Measurements from ENCODE around the gene FLACC1. TPM values are rescaled to one million over a fixed set of nuclear protein-coding genes. Genes with fewer than 3 reads are reported as not detected.
"Not testable (repeated sequence)": the region's sequence is repeated elsewhere in the genome, so short reads cannot be mapped to it uniquely, and the experiment has no call there.

FLACC1 gene
- total and polyA plus RNA-seq, 2 experiments from 2014 or later = 0.10 to 0.27 TPM

DNA sequence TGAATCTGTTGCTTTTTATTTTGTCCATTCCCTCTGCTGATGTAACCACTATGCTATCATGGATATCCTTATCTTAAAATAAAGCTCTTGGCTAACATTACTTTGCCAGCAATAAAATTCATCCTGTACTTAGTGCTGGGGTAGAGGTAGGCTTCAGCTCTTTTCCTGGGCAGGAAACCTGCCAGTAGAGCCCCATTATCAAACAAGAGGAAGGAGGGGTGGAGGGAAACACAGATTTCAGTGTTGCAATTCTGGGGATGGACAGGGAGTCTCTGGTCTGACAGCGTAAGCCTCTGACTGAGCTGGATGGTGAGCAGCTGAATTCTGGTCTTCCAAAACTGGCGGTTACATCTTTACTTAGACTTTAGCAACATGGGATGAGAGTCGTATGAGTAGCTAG is 49.3 kb downstream of the FLACC1 start (continued):
- TF ChIP-seq, protein P1, sequence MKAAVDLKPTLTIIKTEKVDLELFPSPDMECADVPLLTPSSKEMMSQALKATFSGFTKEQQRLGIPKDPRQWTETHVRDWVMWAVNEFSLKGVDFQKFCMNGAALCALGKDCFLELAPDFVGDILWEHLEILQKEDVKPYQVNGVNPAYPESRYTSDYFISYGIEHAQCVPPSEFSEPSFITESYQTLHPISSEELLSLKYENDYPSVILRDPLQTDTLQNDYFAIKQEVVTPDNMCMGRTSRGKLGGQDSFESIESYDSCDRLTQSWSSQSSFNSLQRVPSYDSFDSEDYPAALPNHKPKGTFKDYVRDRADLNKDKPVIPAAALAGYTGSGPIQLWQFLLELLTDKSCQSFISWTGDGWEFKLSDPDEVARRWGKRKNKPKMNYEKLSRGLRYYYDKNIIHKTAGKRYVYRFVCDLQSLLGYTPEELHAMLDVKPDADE (IDR thresholded peaks at IDR 0.05) = no peak
- TF ChIP-seq POLR2AphosphoS5 (IDR thresholded peaks at IDR 0.05; ENCODE audit: low read depth) (no peak), NANOG (IDR thresholded peaks at IDR 0.05; ENCODE audit: borderline replicate concordance) (no peak), EZH2 (IDR thresholded peaks at IDR 0.05; ENCODE audit: low read depth, unreplicated experiment) (no peak)
- TF ChIP-seq, protein P2, sequence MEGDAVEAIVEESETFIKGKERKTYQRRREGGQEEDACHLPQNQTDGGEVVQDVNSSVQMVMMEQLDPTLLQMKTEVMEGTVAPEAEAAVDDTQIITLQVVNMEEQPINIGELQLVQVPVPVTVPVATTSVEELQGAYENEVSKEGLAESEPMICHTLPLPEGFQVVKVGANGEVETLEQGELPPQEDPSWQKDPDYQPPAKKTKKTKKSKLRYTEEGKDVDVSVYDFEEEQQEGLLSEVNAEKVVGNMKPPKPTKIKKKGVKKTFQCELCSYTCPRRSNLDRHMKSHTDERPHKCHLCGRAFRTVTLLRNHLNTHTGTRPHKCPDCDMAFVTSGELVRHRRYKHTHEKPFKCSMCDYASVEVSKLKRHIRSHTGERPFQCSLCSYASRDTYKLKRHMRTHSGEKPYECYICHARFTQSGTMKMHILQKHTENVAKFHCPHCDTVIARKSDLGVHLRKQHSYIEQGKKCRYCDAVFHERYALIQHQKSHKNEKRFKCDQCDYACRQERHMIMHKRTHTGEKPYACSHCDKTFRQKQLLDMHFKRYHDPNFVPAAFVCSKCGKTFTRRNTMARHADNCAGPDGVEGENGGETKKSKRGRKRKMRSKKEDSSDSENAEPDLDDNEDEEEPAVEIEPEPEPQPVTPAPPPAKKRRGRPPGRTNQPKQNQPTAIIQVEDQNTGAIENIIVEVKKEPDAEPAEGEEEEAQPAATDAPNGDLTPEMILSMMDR (conservative IDR thresholded peaks at IDR 0.05; ENCODE audit: low read depth in 2 of 2) = no peak

DNA sequence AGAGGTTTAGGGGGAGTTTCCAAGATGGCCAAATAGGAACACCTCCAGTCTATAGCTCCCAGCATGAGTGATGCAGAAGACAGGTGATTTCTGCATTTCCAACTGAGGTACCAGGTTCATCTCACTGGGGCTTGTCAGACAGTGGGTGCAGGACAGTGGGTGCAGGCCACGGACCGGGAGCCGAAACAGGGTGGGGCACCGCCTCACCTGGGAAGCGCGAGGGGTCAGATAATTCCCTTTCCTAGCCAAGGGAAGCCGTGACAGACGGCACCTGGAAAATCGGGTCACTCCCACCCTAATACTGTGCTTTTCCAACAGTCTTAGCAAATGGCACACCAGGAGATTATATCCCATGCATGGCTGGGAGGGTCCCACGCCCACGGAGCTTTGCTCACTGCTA is 57.2 kb downstream of the FLACC1 start:
- not testable (repeated sequence) for H4K20me1 ChIP-seq (replicated peaks; ENCODE audit: insufficient read depth); H3K27me3 Mint-ChIP-seq (ENCODE audit: insufficient read depth, low read depth, poor library complexity); H3K4me3 ChIP-seq; H3K27me3 ChIP-seq (ENCODE audit: insufficient read depth); ATAC-seq; H3K4me2 ChIP-seq; H2AFZ ChIP-seq; H3K36me3 Mint-ChIP-seq (ENCODE audit: low read depth); H3K27ac Mint-ChIP-seq; DNase-seq (ENCODE audit: low spot score); H3K4me1 Mint-ChIP-seq; H3K9me2 ChIP-seq (ENCODE audit: insufficient read depth); H3K4me1 ChIP-seq (ENCODE audit: insufficient read depth); H3K4me3 Mint-ChIP-seq; H3F3A ChIP-seq (replicated peaks; ENCODE audit: low read depth); H3K79me2 ChIP-seq (replicated peaks; ENCODE audit: insufficient read depth); H3K27ac ChIP-seq (ENCODE audit: low read depth); H3K36me3 ChIP-seq (ENCODE audit: insufficient read depth)
- H3K9me3 Mint-ChIP-seq = peaks cover 23% of the 10 kb centered on the region

DNA sequence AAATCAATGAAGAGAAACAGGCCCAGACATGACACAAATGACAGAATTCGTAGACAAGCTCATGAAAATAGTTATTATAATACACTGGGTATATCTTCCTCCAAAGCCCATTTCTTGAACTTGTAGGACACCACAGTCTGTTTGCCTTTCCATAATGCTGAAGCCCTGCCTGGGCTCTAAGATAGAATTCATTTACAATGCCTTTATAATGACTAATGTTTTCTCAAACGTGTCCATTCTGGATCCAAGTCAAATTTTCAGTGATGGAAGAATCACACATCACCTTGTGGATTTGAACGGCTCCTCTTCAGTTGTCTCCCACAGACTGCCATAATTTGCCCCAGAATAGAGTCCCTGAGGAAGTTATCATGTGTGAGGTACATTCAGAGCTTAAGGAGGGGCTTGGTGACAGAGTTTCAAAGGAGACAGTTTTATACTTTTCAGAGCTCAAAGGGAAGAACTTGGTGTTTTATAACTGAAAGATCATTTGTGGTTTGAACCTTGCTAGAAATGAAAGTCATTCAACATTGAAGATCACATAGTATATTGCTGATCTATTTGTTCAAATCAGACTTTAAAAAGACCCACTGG is 58.6 kb downstream of the FLACC1 start:
- no peaks in the 10 kb centered on the region for H3K27me3 Mint-ChIP-seq (ENCODE audit: insufficient read depth, low read depth, poor library complexity)
- no peak for ATAC-seq
- peaks cover 6% of the 10 kb centered on the region for H3K36me3 Mint-ChIP-seq (ENCODE audit: low read depth)
- TF ChIP-seq ZNF331 (CRISPR knock-in tag; IDR thresholded peaks at IDR 0.05; ENCODE audit: low read depth) (no peak), CREB1 (CRISPR knock-in tag; IDR thresholded peaks at IDR 0.05; ENCODE audit: low read depth) (no peak), EZH2phosphoT487 (IDR thresholded peaks at IDR 0.05; ENCODE audit: unreplicated experiment) (no peak), POLR2AphosphoS5 (IDR thresholded peaks at IDR 0.05; ENCODE audit: low read depth) (no peak), NANOG (IDR thresholded peaks at IDR 0.05; ENCODE audit: borderline replicate concordance) (no peak), STAT1 (IDR thresholded peaks at IDR 0.05; ENCODE audit: unreplicated experiment) (no peak)
- TF ChIP-seq, protein P3, sequence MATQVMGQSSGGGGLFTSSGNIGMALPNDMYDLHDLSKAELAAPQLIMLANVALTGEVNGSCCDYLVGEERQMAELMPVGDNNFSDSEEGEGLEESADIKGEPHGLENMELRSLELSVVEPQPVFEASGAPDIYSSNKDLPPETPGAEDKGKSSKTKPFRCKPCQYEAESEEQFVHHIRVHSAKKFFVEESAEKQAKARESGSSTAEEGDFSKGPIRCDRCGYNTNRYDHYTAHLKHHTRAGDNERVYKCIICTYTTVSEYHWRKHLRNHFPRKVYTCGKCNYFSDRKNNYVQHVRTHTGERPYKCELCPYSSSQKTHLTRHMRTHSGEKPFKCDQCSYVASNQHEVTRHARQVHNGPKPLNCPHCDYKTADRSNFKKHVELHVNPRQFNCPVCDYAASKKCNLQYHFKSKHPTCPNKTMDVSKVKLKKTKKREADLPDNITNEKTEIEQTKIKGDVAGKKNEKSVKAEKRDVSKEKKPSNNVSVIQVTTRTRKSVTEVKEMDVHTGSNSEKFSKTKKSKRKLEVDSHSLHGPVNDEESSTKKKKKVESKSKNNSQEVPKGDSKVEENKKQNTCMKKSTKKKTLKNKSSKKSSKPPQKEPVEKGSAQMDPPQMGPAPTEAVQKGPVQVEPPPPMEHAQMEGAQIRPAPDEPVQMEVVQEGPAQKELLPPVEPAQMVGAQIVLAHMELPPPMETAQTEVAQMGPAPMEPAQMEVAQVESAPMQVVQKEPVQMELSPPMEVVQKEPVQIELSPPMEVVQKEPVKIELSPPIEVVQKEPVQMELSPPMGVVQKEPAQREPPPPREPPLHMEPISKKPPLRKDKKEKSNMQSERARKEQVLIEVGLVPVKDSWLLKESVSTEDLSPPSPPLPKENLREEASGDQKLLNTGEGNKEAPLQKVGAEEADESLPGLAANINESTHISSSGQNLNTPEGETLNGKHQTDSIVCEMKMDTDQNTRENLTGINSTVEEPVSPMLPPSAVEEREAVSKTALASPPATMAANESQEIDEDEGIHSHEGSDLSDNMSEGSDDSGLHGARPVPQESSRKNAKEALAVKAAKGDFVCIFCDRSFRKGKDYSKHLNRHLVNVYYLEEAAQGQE (IDR thresholded peaks at IDR 0.05; ENCODE audit: unreplicated experiment) = no peak
- TF ChIP-seq, protein P1 (IDR thresholded peaks at IDR 0.05) = no peak

More for the DNA sequence above, 58.6 kb downstream of the FLACC1 start:
- Histone ChIP-seq H3K9me2 (ENCODE audit: insufficient read depth) (no peaks in the 10 kb centered on the region), H3F3A (replicated peaks; ENCODE audit: low read depth) (no peaks in the 10 kb centered on the region), H3K36me3 (ENCODE audit: insufficient read depth) (no peaks in the 10 kb centered on the region), H3K27ac (ENCODE audit: low read depth) (no peak overlapping the region), H3K4me1 (ENCODE audit: insufficient read depth) (no peaks in the 10 kb centered on the region), H3K79me2 (replicated peaks; ENCODE audit: insufficient read depth) (no peaks in the 10 kb centered on the region), H3K27me3 (ENCODE audit: insufficient read depth) (no peaks in the 10 kb centered on the region), H3K4me2 (no peak overlapping the region), H3K4me3 (no peak overlapping the region), H4K20me1 (replicated peaks; ENCODE audit: insufficient read depth) (no peaks in the 10 kb centered on the region), H2AFZ (no peak overlapping the region)
- H3K9me3 Mint-ChIP-seq = peaks cover 20% of the 10 kb centered on the region
- no peak overlapping the region for H3K27ac Mint-ChIP-seq
- DNase-seq (ENCODE audit: low spot score) = no peak
- no peak overlapping the region for H3K4me3 Mint-ChIP-seq
- H3K4me1 Mint-ChIP-seq = no peaks in the 10 kb centered on the region; the same call in 2 of the 3 replicates
